Measurements from ENCODE around the gene MITD1. TPM values are rescaled to one million over a fixed set of nuclear protein-coding genes. Genes with fewer than 3 reads are reported as not detected.

Gene MITD1
- polyA plus RNA-seq, result 10 to 100 TPM; 27.6 to 51.2 (median 34.4) TPM
- long read RNA-seq, donor 1, result 0 reads
- long read RNA-seq, donor 2, partial matches to known transcripts, result 5 of 9 reads
- long read RNA-seq, donor 2, other reads (novel, unspliced or antisense), result 0 of 9 reads
- long read RNA-seq, donor 3, partial matches to known transcripts, result 0 of 5 reads
- long read RNA-seq, donor 3, other reads (novel, unspliced or antisense), result 0 of 5 reads
- long read RNA-seq, donor 4, result 0 reads
- long read RNA-seq, donor 5, partial matches to known transcripts, result 0 of 2 reads
- long read RNA-seq, donor 5, other reads (novel, unspliced or antisense), result 0 of 2 reads
- long read RNA-seq, donor 6, transcript MITD1-201 (7 exons, 939 nt), result major isoform, 8 of 9 reads
- long read RNA-seq, donor 6, partial matches to known transcripts, result 0 of 9 reads
- long read RNA-seq, donor 6, other reads (novel, unspliced or antisense), result 0 of 9 reads
- long read RNA-seq, donor 7, result 0 reads
- long read RNA-seq, donor 8, partial matches to known transcripts, result 0 of 1 reads
- long read RNA-seq, donor 8, other reads (novel, unspliced or antisense), result 0 of 1 reads
- long read RNA-seq, donor 9, partial matches to known transcripts, result 14 of 16 reads
- long read RNA-seq, donor 9, other reads (novel, unspliced or antisense), result 0 of 16 reads
- long read RNA-seq, donor 10, transcript MITD1-201 (7 exons, 939 nt), result major isoform, 5 of 24 reads
- long read RNA-seq, donor 10, partial matches to known transcripts, result 15 of 24 reads
- long read RNA-seq, donor 10, other reads (novel, unspliced or antisense), result 0 of 24 reads

GRCh38 chr2:99180755-99181623 is at the start of gene MITD1, which contains the start of gene MRPL30:
Gene MITD1 (minus strand): TSS chr2:99181058. CDS start chr2:99180981, 77 bp downstream.
Gene MRPL30 (plus strand): TSS chr2:99181184. CDS start chr2:99186204, 5,020 bp downstream.
- no peaks in the 10 kb centered on the region for H3K27me3 ChIP-seq (ENCODE audit: control insufficient read depth in 3 of 3, insufficient read depth in 3 of 3, low read length in 3 of 3)
- DNase-seq (peak; percentile 97 to 98), FAIRE-seq (no peak)
- WGBS, 3 donors, result 0 to 1% (median 0%) methylated on average over 39 of the region's 39 CpGs
- peak within 1 kb of the TSS; percentile 62 to 74 (median 64) for H3K4me3 ChIP-seq (ENCODE audit: low read depth in 1 of 3, low read length in 3 of 3)
- no peaks in the 10 kb centered on the region for H3K9me3 ChIP-seq (ENCODE audit: control insufficient read depth in 2 of 2, insufficient read depth in 1 of 2, low read depth in 1 of 2, low read length in 1 of 2)
- H3K4me1 ChIP-seq (ENCODE audit: control insufficient read depth in 3 of 3, insufficient read depth in 2 of 3, low read depth in 1 of 3, low read length in 2 of 3), result peaks cover 0 to 8% (median 3%) of the 10 kb centered on the region in 3 donors
- no peaks in the 10 kb centered on the region for H3K36me3 ChIP-seq (ENCODE audit: control insufficient read depth in 3 of 3, insufficient read depth in 2 of 3, low read depth in 1 of 3, low read length in 3 of 3)
- H3K27ac ChIP-seq (ENCODE audit: low read depth in 1 of 3, low read length in 2 of 3), result peak within 1 kb of the TSS; percentile 76 to 91 (median 80)

- WGBS, 3 donors, result 41 to 67% (median 54%) methylated on average over 4 of the region's 4 CpGs
- H3K27ac ChIP-seq (ENCODE audit: low read depth in 1 of 3, low read length in 2 of 3), result peak overlapping the region in 1 of 3 donors; percentile 11
- DNase-seq, result peak; percentile 47 to 52
Observed at GRCh38 chr2:99217929-99218501, 37.2 kb upstream of the MITD1 start.

GRCh38 chr2:99216096-99216495 is 35.2 kb upstream of the MITD1 start:
- no peak overlapping the region for H3K27ac ChIP-seq (ENCODE audit: low read depth in 1 of 3, low read length in 2 of 3)
- H3K9me3 ChIP-seq (ENCODE audit: control insufficient read depth in 2 of 2, insufficient read depth in 1 of 2, low read depth in 1 of 2, low read length in 1 of 2), result no peaks in the 10 kb centered on the region
- FAIRE-seq, result no peak
- peaks cover 0 to 5% (median 0%) of the 10 kb centered on the region in 3 donors for H3K4me1 ChIP-seq (ENCODE audit: control insufficient read depth in 3 of 3, insufficient read depth in 2 of 3, low read depth in 1 of 3, low read length in 2 of 3)
- no peak overlapping the region for H3K4me3 ChIP-seq (ENCODE audit: low read depth in 1 of 3, low read length in 3 of 3)
- no peaks in the 10 kb centered on the region for H3K27me3 ChIP-seq (ENCODE audit: control insufficient read depth in 3 of 3, insufficient read depth in 3 of 3, low read length in 3 of 3)
- 94 to 99% (median 96%) methylated on average over 2 of the region's 2 CpGs for WGBS, 3 donors
- H3K36me3 ChIP-seq (ENCODE audit: control insufficient read depth in 3 of 3, insufficient read depth in 2 of 3, low read depth in 1 of 3, low read length in 3 of 3), result peaks cover 0 to 4% (median 0%) of the 10 kb centered on the region in 3 donors
- no peak for DNase-seq

More at GRCh38 chr2:99217929-99218501, 37.2 kb upstream of the MITD1 start:
- FAIRE-seq, result no peak
- no peak overlapping the region for H3K4me3 ChIP-seq (ENCODE audit: low read depth in 1 of 3, low read length in 3 of 3)
- H3K27me3 ChIP-seq (ENCODE audit: control insufficient read depth in 3 of 3, insufficient read depth in 3 of 3, low read length in 3 of 3), result no peaks in the 10 kb centered on the region
- peaks cover 0 to 5% (median 0%) of the 10 kb centered on the region in 3 donors for H3K4me1 ChIP-seq (ENCODE audit: control insufficient read depth in 3 of 3, insufficient read depth in 2 of 3, low read depth in 1 of 3, low read length in 2 of 3)
- no peaks in the 10 kb centered on the region for H3K9me3 ChIP-seq (ENCODE audit: control insufficient read depth in 2 of 2, insufficient read depth in 1 of 2, low read depth in 1 of 2, low read length in 1 of 2)
- H3K36me3 ChIP-seq (ENCODE audit: control insufficient read depth in 3 of 3, insufficient read depth in 2 of 3, low read depth in 1 of 3, low read length in 3 of 3), result no peaks in the 10 kb centered on the region

GRCh38 chr2:99205491-99205890 is 24.6 kb upstream of the MITD1 start:
- peaks cover 0 to 10% of the 10 kb centered on the region in 2 donors for H3K9me3 ChIP-seq (ENCODE audit: control insufficient read depth in 2 of 2, insufficient read depth in 1 of 2, low read depth in 1 of 2, low read length in 1 of 2)
- H3K36me3 ChIP-seq (ENCODE audit: control insufficient read depth in 3 of 3, insufficient read depth in 2 of 3, low read depth in 1 of 3, low read length in 3 of 3), result no peaks in the 10 kb centered on the region
- H3K27ac ChIP-seq (ENCODE audit: low read depth in 1 of 3, low read length in 2 of 3), result no peak overlapping the region
- WGBS, 3 donors, result 89 to 92% (median 91%) methylated on average over 5 of the region's 5 CpGs
- H3K4me1 ChIP-seq (ENCODE audit: control insufficient read depth in 3 of 3, insufficient read depth in 2 of 3, low read depth in 1 of 3, low read length in 2 of 3), result no peaks in the 10 kb centered on the region
- H3K4me3 ChIP-seq (ENCODE audit: low read depth in 1 of 3, low read length in 3 of 3), result no peak overlapping the region
- no peaks in the 10 kb centered on the region for H3K27me3 ChIP-seq (ENCODE audit: control insufficient read depth in 3 of 3, insufficient read depth in 3 of 3, low read length in 3 of 3)
- FAIRE-seq, result no peak
- DNase-seq, result no peak

GRCh38 chr2:99201959-99202678 is 21.3 kb upstream of the MITD1 start:
- H3K9me3 ChIP-seq (ENCODE audit: control insufficient read depth in 2 of 2, insufficient read depth in 1 of 2, low read depth in 1 of 2, low read length in 1 of 2), result peaks cover 0 to 10% of the 10 kb centered on the region in 2 donors
- 90 to 95% (median 91%) methylated on average over 4 of the region's 4 CpGs for WGBS, 3 donors
- no peak overlapping the region for H3K4me3 ChIP-seq (ENCODE audit: low read depth in 1 of 3, low read length in 3 of 3)
- H3K36me3 ChIP-seq (ENCODE audit: control insufficient read depth in 3 of 3, insufficient read depth in 2 of 3, low read depth in 1 of 3, low read length in 3 of 3), result peaks cover 0 to 3% (median 3%) of the 10 kb centered on the region in 3 donors
- no peak overlapping the region for H3K27ac ChIP-seq (ENCODE audit: low read depth in 1 of 3, low read length in 2 of 3)
- FAIRE-seq (no peak), DNase-seq (no peak)
- H3K27me3 ChIP-seq (ENCODE audit: control insufficient read depth in 3 of 3, insufficient read depth in 3 of 3, low read length in 3 of 3), result no peaks in the 10 kb centered on the region
- H3K4me1 ChIP-seq (ENCODE audit: control insufficient read depth in 3 of 3, insufficient read depth in 2 of 3, low read depth in 1 of 3, low read length in 2 of 3), result no peaks in the 10 kb centered on the region

GRCh38 chr2:99200076-99200800 is 19.4 kb upstream of the MITD1 start:
- WGBS, 3 donors, result 85 to 92% (median 88%) methylated on average over 7 of the region's 7 CpGs
- Histone ChIP-seq H3K9me3 (ENCODE audit: control insufficient read depth in 2 of 2, insufficient read depth in 1 of 2, low read depth in 1 of 2, low read length in 1 of 2) (peaks cover 0 to 1% of the 10 kb centered on the region in 2 donors), H3K27me3 (ENCODE audit: control insufficient read depth in 3 of 3, insufficient read depth in 3 of 3, low read length in 3 of 3) (no peaks in the 10 kb centered on the region), H3K4me3 (ENCODE audit: low read depth in 1 of 3, low read length in 3 of 3) (no peak overlapping the region), H3K27ac (ENCODE audit: low read depth in 1 of 3, low read length in 2 of 3) (no peak overlapping the region), H3K4me1 (ENCODE audit: control insufficient read depth in 3 of 3, insufficient read depth in 2 of 3, low read depth in 1 of 3, low read length in 2 of 3) (no peaks in the 10 kb centered on the region), H3K36me3 (ENCODE audit: control insufficient read depth in 3 of 3, insufficient read depth in 2 of 3, low read depth in 1 of 3, low read length in 3 of 3) (peaks cover 0 to 9% (median 7%) of the 10 kb centered on the region in 3 donors)
- FAIRE-seq, result no peak
- DNase-seq, result no peak
